ENCODE results near the gene PPP1R3G.

PPP1R3G gene

GRCh38 chr6:5115168-5115567 lies 30.0 kb downstream of the PPP1R3G start:
- no peak for ATAC-seq
- TF ChIP-seq BACH2 (CRISPR knock-in tag; IDR thresholded peaks at IDR 0.05; ENCODE audit: borderline replicate concordance) (no peak), ZFP30 (CRISPR knock-in tag; IDR thresholded peaks at IDR 0.05) (no peak), CREB5 (CRISPR knock-in tag; IDR thresholded peaks at IDR 0.05; ENCODE audit: low read depth) (no peak), TCF4 (CRISPR knock-in tag; IDR thresholded peaks at IDR 0.05; ENCODE audit: borderline replicate concordance) (no peak), ISL1 (CRISPR knock-in tag; IDR thresholded peaks at IDR 0.05) (no peak), ZC3H10 (CRISPR knock-in tag; IDR thresholded peaks at IDR 0.05) (no peak), ARNTL (CRISPR knock-in tag; IDR thresholded peaks at IDR 0.05; ENCODE audit: borderline replicate concordance, low read depth) (no peak)

GRCh38 chr6:5116243-5116991 lies 31.3 kb downstream of the PPP1R3G start:
- TF ChIP-seq ZNF70 (CRISPR knock-in tag; IDR thresholded peaks at IDR 0.05): no peak
- TF ChIP-seq CREB5 (CRISPR knock-in tag; IDR thresholded peaks at IDR 0.05; ENCODE audit: low read depth): no peak
- TF ChIP-seq ESRRG (CRISPR knock-in tag; IDR thresholded peaks at IDR 0.05): no peak
- TF ChIP-seq ARNTL (CRISPR knock-in tag; IDR thresholded peaks at IDR 0.05; ENCODE audit: borderline replicate concordance, low read depth): no peak
- TF ChIP-seq ZFP30 (CRISPR knock-in tag; IDR thresholded peaks at IDR 0.05): no peak
- no peak for TF ChIP-seq TSHZ2 (CRISPR knock-in tag; IDR thresholded peaks at IDR 0.05)
- TF ChIP-seq ISL1 (CRISPR knock-in tag; IDR thresholded peaks at IDR 0.05): no peak
- TF ChIP-seq POU6F1 (CRISPR knock-in tag; IDR thresholded peaks at IDR 0.05; ENCODE audit: borderline replicate concordance, low read depth): no peak
- TF ChIP-seq GLIS3 (CRISPR knock-in tag; IDR thresholded peaks at IDR 0.05): no peak
- TF ChIP-seq TCF4 (CRISPR knock-in tag; IDR thresholded peaks at IDR 0.05; ENCODE audit: borderline replicate concordance): no peak
- TF ChIP-seq RARB (CRISPR knock-in tag; IDR thresholded peaks at IDR 0.05): no peak
- TF ChIP-seq PATZ1 (CRISPR knock-in tag; IDR thresholded peaks at IDR 0.05; ENCODE audit: borderline replicate concordance): no peak
- TF ChIP-seq CSDC2 (CRISPR knock-in tag; IDR thresholded peaks at IDR 0.05): no peak
- no peak for TF ChIP-seq BACH2 (CRISPR knock-in tag; IDR thresholded peaks at IDR 0.05; ENCODE audit: borderline replicate concordance)
- no peak for ATAC-seq

- ATAC-seq: no peak
- TF ChIP-seq POU6F1 (CRISPR knock-in tag; IDR thresholded peaks at IDR 0.05; ENCODE audit: borderline replicate concordance, low read depth) (no peak), PATZ1 (CRISPR knock-in tag; IDR thresholded peaks at IDR 0.05; ENCODE audit: borderline replicate concordance) (no peak), ZFP3 (CRISPR knock-in tag; IDR thresholded peaks at IDR 0.05) (no peak), TOX (CRISPR knock-in tag; IDR thresholded peaks at IDR 0.05; ENCODE audit: borderline replicate concordance) (no peak), SNAI2 (CRISPR knock-in tag; IDR thresholded peaks at IDR 0.05) (no peak), TSHZ2 (CRISPR knock-in tag; IDR thresholded peaks at IDR 0.05) (no peak), RARB (CRISPR knock-in tag; IDR thresholded peaks at IDR 0.05) (no peak)
Observed at GRCh38 chr6:5119090-5119951, 34.2 kb downstream of the PPP1R3G start.

All from SK-N-SH treated with all-trans-retinoic acid at 6 μM for 48 hours (cell line).